B cell (primary cell): Measurements from ENCODE around the gene GNAL. TPM values are rescaled to one million over a fixed set of nuclear protein-coding genes. Genes with fewer than 3 reads are reported as not detected.

ENCODE experiments used
- ATAC-seq: fragments of 200-7000 bp; cut with Tn5 transposase; one replicate; pipeline ENCODE4 v1.10.0; 2021; ENCODE audit warnings: low read depth, mild to moderate bottlenecking, moderate number of reproducible peaks, moderate library complexity
- CTCF ChIA-PET: fragments of 350-600 bp; sonication (Branson Sonifier 250); formaldehyde crosslinking; loops from one replicate; lab custom pipeline; 2021; ENCODE audit warnings: antibody characterized with exemption, inconsistent platforms; lab: Charles Lee
- POLR2A ChIA-PET: fragments of 350-600 bp; sonication (Branson Sonifier 250); formaldehyde crosslinking; loops from one replicate; lab custom pipeline; 2021; ENCODE audit warnings: antibody characterized with exemption; lab: Charles Lee
- DNase-seq: peaks from one replicate; pipeline ENCODE4 v3.0.0; 2013
- H2AFZ ChIP-seq: 2 replicates; pipeline ENCODE4 v1.6.1; 2012; ENCODE audit warnings: mild to moderate bottlenecking, low read depth, low read length; ENCODE audit not compliant: insufficient read depth, poor library complexity, severe bottlenecking
- H3K27ac ChIP-seq, 2 donors: 1 replicate in 1 of 2; 2 replicates in 1 of 2; pipeline ENCODE4 v1.5.1; 2012 to 2013; ENCODE audit warnings: low read length in 2 of 2, mild to moderate bottlenecking in 2 of 2, moderate library complexity in 1 of 2
- H3K27me3 ChIP-seq, 4 experiments: fragments of 200-600 bp in 1 of 4; sonication (generic) in 1 of 4; replicated peaks in 1 of 4; 1 replicate in 2 of 4; 2 replicates in 2 of 4; pipeline versions ENCODE4 v1.6.1 to v1.7.0; 2013 to 2016; ENCODE audit warnings: low read length in 3 of 4, mild to moderate bottlenecking in 2 of 4, mixed read lengths in 1 of 4, moderate library complexity in 1 of 4; ENCODE audit not compliant: insufficient read depth in 4 of 4, control insufficient read depth in 3 of 4; ENCODE audit errors: control extremely low read depth in 1 of 4
- H3K36me3 ChIP-seq, 2 experiments: replicated peaks in 1 of 2; 1 replicate in 1 of 2; 2 replicates in 1 of 2; pipeline versions ENCODE4 v1.6.1 to v1.7.1; 2013; ENCODE audit warnings: low read length in 1 of 2; ENCODE audit not compliant: insufficient read depth in 2 of 2, control insufficient read depth in 1 of 2; ENCODE audit errors: control extremely low read depth in 1 of 2, extremely low read depth in 1 of 2
- H3K4me1 ChIP-seq, 2 donors: fragments of 200-600 bp in 1 of 2; sonication (generic) in 1 of 2; 1 replicate in 1 of 2; 2 replicates in 1 of 2; pipeline versions ENCODE4 v1.5.1 to v1.6.1; 2013 to 2017; ENCODE audit warnings: low read length in 2 of 2; ENCODE audit not compliant: control insufficient read depth in 2 of 2, insufficient read depth in 2 of 2
- H3K4me2 ChIP-seq: replicated peaks from 2 replicates; pipeline ENCODE3; 2012; ENCODE audit warnings: mild to moderate bottlenecking, low read depth, low read length; ENCODE audit not compliant: poor library complexity, severe bottlenecking
- H3K4me3 ChIP-seq, 5 experiments: fragments of 200-600 bp in 1 of 5; sonication (generic) in 1 of 5; 1 replicate in 3 of 5; 2 replicates in 2 of 5; pipeline versions ENCODE4 v1.5.1 to v1.7.0; 2011 to 2016; ENCODE audit warnings: low read length in 4 of 5, mild to moderate bottlenecking in 4 of 5, low read depth in 2 of 5, control low read depth in 1 of 5, moderate library complexity in 1 of 5; ENCODE audit not compliant: insufficient read depth in 1 of 5; ENCODE audit errors: control extremely low read depth in 1 of 5, extremely low read depth in 1 of 5
- H3K79me2 ChIP-seq: fragments of 200-600 bp; sonication (generic); one replicate; pipeline ENCODE4 v1.6.0; 2016; ENCODE audit warnings: low read length; ENCODE audit not compliant: control insufficient read depth, insufficient read depth
- H3K9ac ChIP-seq: fragments of 200-600 bp; sonication (generic); 2 replicates; pipeline ENCODE4 v1.6.1; 2017; ENCODE audit warnings: mild to moderate bottlenecking, low read length, moderate library complexity
- H3K9me3 ChIP-seq, 3 donors: one replicate each; pipeline versions ENCODE4 v1.6.1 to v1.7.1; 2013; ENCODE audit warnings: low read length in 2 of 3; ENCODE audit not compliant: control insufficient read depth in 2 of 3, insufficient read depth in 1 of 3; ENCODE audit errors: control extremely low read depth in 1 of 3
- H4K20me1 ChIP-seq: 2 replicates; pipeline ENCODE4 v1.6.0; 2012; ENCODE audit warnings: mild to moderate bottlenecking, low read length; ENCODE audit not compliant: insufficient read depth, control insufficient read depth, poor library complexity, severe bottlenecking
- H3K27ac Mint-ChIP-seq: one replicate; pipeline ENCODE4 v1.8.0; 2021; ENCODE audit warnings: mixed read lengths
- H3K27me3 Mint-ChIP-seq: one replicate; pipeline ENCODE4 v1.8.0; 2021; ENCODE audit warnings: mixed read lengths
- H3K4me1 Mint-ChIP-seq: one replicate; pipeline ENCODE4 v1.8.0; 2021; ENCODE audit warnings: mixed read lengths
- H3K4me3 Mint-ChIP-seq: one replicate; pipeline ENCODE4 v1.8.0; 2021; ENCODE audit warnings: mixed read lengths
- H3K9me3 Mint-ChIP-seq: one replicate; pipeline ENCODE4 v1.8.0; 2022; ENCODE audit warnings: mixed read lengths; ENCODE audit not compliant: insufficient read depth
- EZH2 ChIP-seq: IDR thresholded peaks from 2 replicates; pipeline ENCODE4 v1.6.1; 2012; ENCODE audit warnings: borderline replicate concordance, low read depth, mild to moderate bottlenecking, moderate library complexity, low read length; ENCODE audit not compliant: insufficient read depth, poor library complexity, severe bottlenecking
- WGBS: methylation state at CpG from one replicate; pipeline ENCODE4 v1.1.5; 2013; ENCODE audit warnings: missing lambda C conversion rate; ENCODE audit not compliant: insufficient coverage; 5-methylcytosine and 5-hydroxymethylcytosine counted together
- intact Hi-C: fragments of 100-400 bp; cut with micrococcal nuclease; formaldehyde crosslinking; loops from one replicate; pipeline ENCODE4 v1.10.0; 2022
- polyA plus RNA-seq: library from polyadenylated mRNA; depleted of rRNA; stranded (reverse); fragments of >200 nt; gene quantifications from 2 replicates; pipeline ENCODE4 v1.2.3, GENCODE V29; 2012
- total RNA-seq, 2 donors: library from RNA; stranded (reverse); fragments of 120-200 nt in 1 of 2; gene quantifications; 1 replicate in 1 of 2; 2 replicates in 1 of 2; pipeline versions ENCODE4 v1.2.3 to v1.2.4, GENCODE V29; 2013 to 2022
- TF ChIP-seq, protein P1 (sequence below): fragments of 200-600 bp; IDR thresholded peaks from one replicate; pipeline ENCODE4 v1.8.0; 2022; ENCODE audit warnings: antibody characterized with exemption, mild to moderate bottlenecking

The GNAL gene
- total and polyA plus RNA-seq, 2 donors (not counting 1 experiment from before 2014, with no cell fraction given), result 0.01 to 0.12 TPM

DNA sequence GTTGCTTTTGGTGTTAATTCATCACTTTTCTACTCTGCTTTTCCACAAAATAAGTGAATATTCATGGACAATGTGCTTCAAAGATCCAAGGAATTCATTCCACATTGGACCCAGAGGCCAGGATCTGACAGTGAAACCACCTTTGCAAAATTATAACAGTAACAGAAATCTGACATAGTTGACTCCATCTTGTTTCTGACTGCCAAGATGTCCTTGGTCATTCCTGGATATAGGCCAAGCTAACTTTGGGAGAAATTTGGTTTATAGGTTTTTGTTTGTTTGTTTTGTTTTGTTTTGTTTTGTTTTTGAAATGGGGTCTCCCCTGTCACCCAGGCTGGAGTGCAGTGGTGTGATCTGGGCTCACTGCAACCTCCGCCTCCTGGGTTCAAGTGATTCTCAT lies 208.7 kb downstream of the GNAL start:
- no peak overlapping the region for H3K27ac ChIP-seq
- peaks cover 0 to 43% of the 10 kb centered on the region in 2 experiments for H3K36me3 ChIP-seq
- H3K9ac ChIP-seq, result no peak overlapping the region
- Mint-ChIP-seq H3K27ac (no peak overlapping the region), H3K4me3 (no peak overlapping the region), H3K9me3 (no peaks in the 10 kb centered on the region), H3K4me1 (peaks cover 5% of the 10 kb centered on the region), H3K27me3 (no peaks in the 10 kb centered on the region)
- TF ChIP-seq EZH2, result no peak
- TF ChIP-seq, protein P1, sequence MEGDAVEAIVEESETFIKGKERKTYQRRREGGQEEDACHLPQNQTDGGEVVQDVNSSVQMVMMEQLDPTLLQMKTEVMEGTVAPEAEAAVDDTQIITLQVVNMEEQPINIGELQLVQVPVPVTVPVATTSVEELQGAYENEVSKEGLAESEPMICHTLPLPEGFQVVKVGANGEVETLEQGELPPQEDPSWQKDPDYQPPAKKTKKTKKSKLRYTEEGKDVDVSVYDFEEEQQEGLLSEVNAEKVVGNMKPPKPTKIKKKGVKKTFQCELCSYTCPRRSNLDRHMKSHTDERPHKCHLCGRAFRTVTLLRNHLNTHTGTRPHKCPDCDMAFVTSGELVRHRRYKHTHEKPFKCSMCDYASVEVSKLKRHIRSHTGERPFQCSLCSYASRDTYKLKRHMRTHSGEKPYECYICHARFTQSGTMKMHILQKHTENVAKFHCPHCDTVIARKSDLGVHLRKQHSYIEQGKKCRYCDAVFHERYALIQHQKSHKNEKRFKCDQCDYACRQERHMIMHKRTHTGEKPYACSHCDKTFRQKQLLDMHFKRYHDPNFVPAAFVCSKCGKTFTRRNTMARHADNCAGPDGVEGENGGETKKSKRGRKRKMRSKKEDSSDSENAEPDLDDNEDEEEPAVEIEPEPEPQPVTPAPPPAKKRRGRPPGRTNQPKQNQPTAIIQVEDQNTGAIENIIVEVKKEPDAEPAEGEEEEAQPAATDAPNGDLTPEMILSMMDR, result no peak
- DNase-seq (no peak), ATAC-seq (no peak)
- H3K4me2 ChIP-seq, result no peak overlapping the region
- peaks cover 3 to 6% of the 10 kb centered on the region in 2 donors for H3K4me1 ChIP-seq
- H4K20me1 ChIP-seq, result no peaks in the 10 kb centered on the region
- intact Hi-C loops, result no loop called here
- WGBS, result 100% methylated on average over 1 of the region's 1 CpG
- H2AFZ ChIP-seq, result no peak overlapping the region
- no peaks in the 10 kb centered on the region for H3K79me2 ChIP-seq
- no peaks in the 10 kb centered on the region for H3K9me3 ChIP-seq
- no peaks in the 10 kb centered on the region for H3K27me3 ChIP-seq
- H3K4me3 ChIP-seq, result no peak overlapping the region
- ChIA-PET CTCF (no interaction called here), POLR2A (no interaction called here)

DNA sequence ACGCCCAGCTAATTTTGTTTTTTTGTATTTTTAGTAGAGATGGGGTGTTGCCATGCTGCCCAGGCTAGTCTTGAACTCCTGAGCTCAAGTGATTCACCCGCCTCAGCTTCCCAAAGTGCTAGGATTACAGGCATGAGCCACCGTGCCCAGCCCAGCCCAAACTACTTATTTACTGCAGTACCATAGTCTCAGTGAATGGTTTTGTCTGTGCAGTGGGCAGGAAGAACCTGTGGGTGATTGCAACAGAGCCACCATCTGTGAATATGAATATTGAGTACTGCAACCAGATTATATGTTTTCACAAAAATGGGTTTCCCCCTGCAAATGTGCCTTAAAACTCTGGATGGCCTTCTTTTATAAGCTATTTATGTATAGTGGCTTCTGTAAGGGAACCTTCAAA lies 210.0 kb downstream of the GNAL start:
- TF ChIP-seq, protein P1, result no peak
- no peak for TF ChIP-seq EZH2
- intact Hi-C loops, result no loop called here
- WGBS, result 100% methylated on average over 1 of the region's 3 CpGs
- Mint-ChIP-seq H3K4me1 (no peaks in the 10 kb centered on the region), H3K9me3 (no peaks in the 10 kb centered on the region), H3K27me3 (no peaks in the 10 kb centered on the region), H3K27ac (no peak overlapping the region), H3K4me3 (no peak overlapping the region)
- ChIA-PET CTCF (no interaction called here), POLR2A (no interaction called here)
- Histone ChIP-seq H3K4me1 (peaks cover under 1 to 3% of the 10 kb centered on the region in 2 donors), H3K9me3 (no peaks in the 10 kb centered on the region), H3K4me3 (no peak overlapping the region), H3K27me3 (no peaks in the 10 kb centered on the region), H3K27ac (no peak overlapping the region), H3K36me3 (peaks cover 0 to 40% of the 10 kb centered on the region in 2 experiments), H2AFZ (no peak overlapping the region), H3K79me2 (no peaks in the 10 kb centered on the region), H3K4me2 (no peak overlapping the region), H3K9ac (no peak overlapping the region), H4K20me1 (no peaks in the 10 kb centered on the region)
- DNase-seq (no peak), ATAC-seq (no peak)
